Measurements from ENCODE around the gene IL12RB2. TPM values are rescaled to one million over a fixed set of nuclear protein-coding genes. Genes with fewer than 3 reads are reported as not detected.
A peak's percentile ranks its signal among the peaks of the same experiment; 100 is the strongest.

Gene IL12RB2
- total RNA-seq, 1 donor: not detected

DNA sequence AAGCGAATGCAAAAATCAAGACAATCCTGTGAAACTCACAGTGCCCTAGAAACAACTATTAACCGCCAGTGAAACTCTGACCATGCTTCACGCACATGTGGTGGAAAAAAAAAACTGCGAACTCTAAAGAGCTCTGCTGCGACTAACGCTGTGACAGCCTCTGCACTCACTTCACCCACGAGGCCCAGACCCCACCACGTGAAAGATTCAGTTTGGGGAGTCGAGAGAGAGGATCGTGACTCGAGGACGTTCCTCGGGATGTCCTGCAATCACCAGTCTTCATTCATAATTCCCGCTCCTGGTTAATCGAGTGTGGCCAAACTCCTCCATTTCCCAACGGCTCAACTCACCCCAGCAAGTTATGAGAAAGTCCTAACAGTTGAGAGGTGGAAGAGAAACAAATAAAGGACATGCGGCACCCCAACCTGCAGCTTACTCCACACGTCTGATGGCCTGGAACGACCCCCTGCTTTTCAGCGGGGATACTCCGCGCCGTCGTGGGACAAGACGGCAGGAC lies 121.4 kb downstream of the IL12RB2 start:
- TF ChIP-seq, protein P1, sequence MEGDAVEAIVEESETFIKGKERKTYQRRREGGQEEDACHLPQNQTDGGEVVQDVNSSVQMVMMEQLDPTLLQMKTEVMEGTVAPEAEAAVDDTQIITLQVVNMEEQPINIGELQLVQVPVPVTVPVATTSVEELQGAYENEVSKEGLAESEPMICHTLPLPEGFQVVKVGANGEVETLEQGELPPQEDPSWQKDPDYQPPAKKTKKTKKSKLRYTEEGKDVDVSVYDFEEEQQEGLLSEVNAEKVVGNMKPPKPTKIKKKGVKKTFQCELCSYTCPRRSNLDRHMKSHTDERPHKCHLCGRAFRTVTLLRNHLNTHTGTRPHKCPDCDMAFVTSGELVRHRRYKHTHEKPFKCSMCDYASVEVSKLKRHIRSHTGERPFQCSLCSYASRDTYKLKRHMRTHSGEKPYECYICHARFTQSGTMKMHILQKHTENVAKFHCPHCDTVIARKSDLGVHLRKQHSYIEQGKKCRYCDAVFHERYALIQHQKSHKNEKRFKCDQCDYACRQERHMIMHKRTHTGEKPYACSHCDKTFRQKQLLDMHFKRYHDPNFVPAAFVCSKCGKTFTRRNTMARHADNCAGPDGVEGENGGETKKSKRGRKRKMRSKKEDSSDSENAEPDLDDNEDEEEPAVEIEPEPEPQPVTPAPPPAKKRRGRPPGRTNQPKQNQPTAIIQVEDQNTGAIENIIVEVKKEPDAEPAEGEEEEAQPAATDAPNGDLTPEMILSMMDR (IDR thresholded peaks at IDR 0.05; ENCODE audit: extremely low read depth, low read depth, low read length): no peak
- H3K36me3 ChIP-seq (ENCODE audit: insufficient read depth, low read length): peaks cover 23% of the 10 kb centered on the region
- peak overlapping the region; percentile 97 for H3K4me3 ChIP-seq (ENCODE audit: insufficient read depth, low read length)
- peaks cover 60% of the 10 kb centered on the region for H3K79me2 ChIP-seq (ENCODE audit: insufficient read depth, low read length)
- no peaks in the 10 kb centered on the region for H3K27me3 ChIP-seq (ENCODE audit: insufficient read depth, low read length)
- H3K9me3 ChIP-seq (ENCODE audit: low read depth, low read length): no peaks in the 10 kb centered on the region
- H3K4me1 ChIP-seq (ENCODE audit: insufficient read depth, low read length): peaks cover 24% of the 10 kb centered on the region
- no peak overlapping the region for H2AFZ ChIP-seq (ENCODE audit: low read length)
- peak overlapping the region; percentile 82 for H3K27ac ChIP-seq (ENCODE audit: low read depth, low read length)
- H4K20me1 ChIP-seq (ENCODE audit: insufficient read depth, low read length): peaks cover 48% of the 10 kb centered on the region
- peak; percentile 58 for DNase-seq (ENCODE audit: insufficient read length, low spot score, missing footprints)
- H3K4me2 ChIP-seq (ENCODE audit: insufficient read depth, low read length): peak overlapping the region; percentile 93

DNA sequence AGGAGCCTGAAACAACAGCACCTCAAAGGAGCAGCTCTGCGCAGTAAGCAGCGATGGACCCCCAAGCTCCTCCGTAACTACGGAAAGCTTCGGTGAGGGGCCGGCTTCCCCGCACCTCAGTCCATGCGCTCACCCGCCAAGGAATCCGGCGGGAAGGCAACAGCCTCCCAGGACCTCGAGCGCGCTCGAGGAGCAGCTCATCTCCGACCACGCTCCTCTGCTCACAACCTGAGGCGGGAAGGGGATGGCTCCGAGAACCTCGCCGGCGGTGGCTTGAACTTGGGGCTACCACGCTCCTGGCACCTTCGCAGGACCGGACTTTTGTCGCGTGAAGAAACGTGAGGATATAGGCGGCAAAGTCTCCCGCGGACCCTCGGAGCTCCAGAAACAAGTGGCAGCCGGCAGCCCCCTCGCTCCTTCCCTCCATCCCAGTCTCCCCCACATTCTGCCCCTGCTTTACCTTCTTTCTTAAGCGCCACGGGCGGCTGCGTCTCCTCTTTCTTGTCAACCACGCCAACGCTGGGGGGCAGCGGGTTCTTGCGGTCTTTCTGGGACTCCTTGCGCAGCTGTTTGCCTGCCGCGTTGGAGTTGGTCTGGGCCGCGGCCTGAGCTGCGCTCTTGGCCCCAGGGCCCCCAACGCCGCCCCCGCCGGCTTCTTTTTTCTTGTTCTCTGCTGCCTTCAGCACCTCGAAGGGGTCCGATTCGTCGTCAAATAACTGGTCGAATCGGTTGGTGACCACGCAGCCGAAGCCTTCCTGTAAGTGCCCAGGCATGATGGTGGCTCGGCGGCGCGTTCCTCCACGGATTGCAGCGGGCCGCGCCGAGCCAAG lies 122.1 kb downstream of the IL12RB2 start:
- peak overlapping the region; percentile 97 for H3K4me3 ChIP-seq (ENCODE audit: insufficient read depth, low read length)
- H3K9me3 ChIP-seq (ENCODE audit: low read depth, low read length): no peaks in the 10 kb centered on the region
- H2AFZ ChIP-seq (ENCODE audit: low read length): peak overlapping the region; percentile 99
- H3K27me3 ChIP-seq (ENCODE audit: insufficient read depth, low read length): no peaks in the 10 kb centered on the region
- DNase-seq (ENCODE audit: insufficient read length, low spot score, missing footprints): no peak
- peaks cover 53% of the 10 kb centered on the region for H3K79me2 ChIP-seq (ENCODE audit: insufficient read depth, low read length)
- peaks cover 16% of the 10 kb centered on the region for H3K36me3 ChIP-seq (ENCODE audit: insufficient read depth, low read length)
- H3K4me1 ChIP-seq (ENCODE audit: insufficient read depth, low read length): peaks cover 24% of the 10 kb centered on the region
- peak overlapping the region; percentile 82 for H3K27ac ChIP-seq (ENCODE audit: low read depth, low read length)
- H4K20me1 ChIP-seq (ENCODE audit: insufficient read depth, low read length): peaks cover 48% of the 10 kb centered on the region
- H3K4me2 ChIP-seq (ENCODE audit: insufficient read depth, low read length): peak overlapping the region; percentile 93
- TF ChIP-seq, protein P1 (IDR thresholded peaks at IDR 0.05; ENCODE audit: extremely low read depth, low read depth, low read length): no peak

DNA sequence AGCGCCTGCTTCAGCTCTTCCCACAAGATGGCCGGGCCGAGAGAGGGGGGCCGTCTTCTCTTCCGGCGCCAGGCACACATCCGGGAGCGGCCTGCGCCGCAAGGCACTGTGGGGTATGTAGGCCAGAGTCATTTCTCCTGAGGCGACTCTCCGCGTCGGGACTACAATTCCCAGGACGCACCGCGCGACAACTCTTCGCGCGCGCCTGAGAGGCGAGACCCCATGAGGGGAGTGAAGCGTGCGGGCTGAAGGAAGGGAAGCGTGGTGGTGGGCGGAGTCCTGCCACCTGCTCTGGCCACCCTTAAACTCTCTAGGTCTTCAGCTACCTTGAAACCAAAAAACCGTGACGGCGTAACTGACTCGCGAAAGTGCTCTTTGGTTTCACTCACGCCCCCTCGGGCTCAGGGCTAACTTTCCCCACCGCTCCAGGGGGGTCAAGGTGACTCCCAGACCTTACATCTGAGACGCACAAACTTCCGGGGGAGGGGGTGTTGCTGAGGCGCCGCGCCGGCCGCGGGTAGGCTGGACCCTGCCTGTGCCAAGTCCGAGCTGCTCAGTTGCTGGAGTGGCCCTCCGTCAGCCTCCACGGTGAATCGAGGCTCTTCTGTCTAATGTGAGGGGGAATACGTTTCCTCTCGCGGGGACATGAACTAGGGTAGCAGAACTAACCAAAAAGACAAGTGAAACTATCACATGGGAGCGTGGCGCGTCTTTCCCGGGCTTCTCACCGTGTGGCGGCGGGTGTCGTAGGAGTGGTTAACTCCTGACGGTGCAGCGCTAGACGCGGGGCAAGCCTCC lies 122.9 kb downstream of the IL12RB2 start, which contains the start of gene SERBP1:
TSS of gene SERBP1 (minus strand) at position 45 of the 798 bp plus-strand sequence. CDS start 102 bp downstream, outside the sequence.
- peak within 1 kb of the TSS; percentile 99 for H2AFZ ChIP-seq (ENCODE audit: low read length)
- H3K9me3 ChIP-seq (ENCODE audit: low read depth, low read length): no peaks in the 10 kb centered on the region
- TF ChIP-seq, protein P1 (IDR thresholded peaks at IDR 0.05; ENCODE audit: extremely low read depth, low read depth, low read length): no peak
- H3K36me3 ChIP-seq (ENCODE audit: insufficient read depth, low read length): peaks cover 8% of the 10 kb centered on the region
- peak; percentile 95 for DNase-seq (ENCODE audit: insufficient read length, low spot score, missing footprints)
- H3K4me3 ChIP-seq (ENCODE audit: insufficient read depth, low read length): peak within 1 kb of the TSS; percentile 97
- peak within 1 kb of the TSS; percentile 82 for H3K27ac ChIP-seq (ENCODE audit: low read depth, low read length)
- H4K20me1 ChIP-seq (ENCODE audit: insufficient read depth, low read length): peaks cover 41% of the 10 kb centered on the region
- peaks cover 24% of the 10 kb centered on the region for H3K4me1 ChIP-seq (ENCODE audit: insufficient read depth, low read length)
- H3K27me3 ChIP-seq (ENCODE audit: insufficient read depth, low read length): no peaks in the 10 kb centered on the region
- peaks cover 47% of the 10 kb centered on the region for H3K79me2 ChIP-seq (ENCODE audit: insufficient read depth, low read length)
- peak within 1 kb of the TSS; percentile 99 for H3K4me2 ChIP-seq (ENCODE audit: insufficient read depth, low read length)

Data from osteoblast (primary cell).